ENCODE measurements around the gene KCNC1. TPM values are rescaled to one million over a fixed set of nuclear protein-coding genes. Genes with fewer than 3 reads are reported as not detected.

The KCNC1 gene
- polyA plus RNA-seq, 2 of the 4 experiments (the other 2 are of a cell fraction): 0.08 TPM; not detected in 1

DNA sequence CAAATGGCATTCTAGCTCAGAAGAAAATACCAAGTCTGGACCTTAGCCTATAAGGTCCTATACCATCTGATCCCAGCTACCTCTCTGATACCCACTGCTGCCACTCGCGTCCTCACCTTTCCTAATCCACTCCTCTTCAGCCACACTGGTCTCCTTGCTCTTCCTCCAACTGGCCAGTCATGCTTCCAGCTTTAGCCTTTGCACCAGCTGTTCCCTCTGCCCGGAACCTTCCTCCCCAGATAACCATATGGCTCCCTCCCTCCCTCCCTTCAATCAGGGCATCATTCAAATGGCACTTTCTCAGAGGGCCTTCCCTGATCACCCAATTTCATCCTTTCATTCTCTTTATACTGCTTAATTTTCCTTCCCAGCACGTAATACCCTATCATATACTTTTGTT is 67.9 kb downstream of the KCNC1 start:
- no peak overlapping the region for H3K27ac ChIP-seq
- DNase-seq (ENCODE audit: low read depth in 1 of 2, low spot score in 1 of 2) (no peak), FAIRE-seq (no peak), ATAC-seq (no peak)
- no peak overlapping the region for H3K4me2 ChIP-seq
- H3K4me3 ChIP-seq: no peak overlapping the region
- ChIA-PET CTCF (interaction anchor here (1.2 to 1.8 kb wide), 2 partner anchors 32 to 71 kb away, joined by 5 to 7 read pairs; no protein-coding TSS in a partner anchor), POLR2A (no interaction called here)
- TF ChIP-seq ZC3H11A (IDR thresholded peaks at IDR 0.05) (no peak), CHD2 (IDR thresholded peaks at IDR 0.05; ENCODE audit: low read length, partially characterized antibody) (no peak), SMC3 (IDR thresholded peaks at IDR 0.05) (no peak), CBX2 (IDR thresholded peaks at IDR 0.05; ENCODE audit: borderline replicate concordance, low read depth) (no peak), CBX8 (IDR thresholded peaks at IDR 0.05) (no peak), EHMT2 (IDR thresholded peaks at IDR 0.05; ENCODE audit: low read depth) (no peak), KDM5A (IDR thresholded peaks at IDR 0.05) (no peak), RARB (CRISPR knock-in tag; IDR thresholded peaks at IDR 0.05) (no peak), EHF (CRISPR knock-in tag; IDR thresholded peaks at IDR 0.05) (no peak), RCOR1 (IDR thresholded peaks at IDR 0.05; ENCODE audit: low read depth, low read length) (no peak), GATA3 (IDR thresholded peaks at IDR 0.05; ENCODE audit: borderline replicate concordance) (no peak), CEBPB (IDR thresholded peaks at IDR 0.05) (no peak), FOSL2 (IDR thresholded peaks at IDR 0.05) (no peak), FOSL2 (CRISPR knock-in tag; IDR thresholded peaks at IDR 0.05) (no peak), MAFK (IDR thresholded peaks at IDR 0.05; ENCODE audit: partially characterized antibody) (no peak)
- TF ChIP-seq, protein P1, sequence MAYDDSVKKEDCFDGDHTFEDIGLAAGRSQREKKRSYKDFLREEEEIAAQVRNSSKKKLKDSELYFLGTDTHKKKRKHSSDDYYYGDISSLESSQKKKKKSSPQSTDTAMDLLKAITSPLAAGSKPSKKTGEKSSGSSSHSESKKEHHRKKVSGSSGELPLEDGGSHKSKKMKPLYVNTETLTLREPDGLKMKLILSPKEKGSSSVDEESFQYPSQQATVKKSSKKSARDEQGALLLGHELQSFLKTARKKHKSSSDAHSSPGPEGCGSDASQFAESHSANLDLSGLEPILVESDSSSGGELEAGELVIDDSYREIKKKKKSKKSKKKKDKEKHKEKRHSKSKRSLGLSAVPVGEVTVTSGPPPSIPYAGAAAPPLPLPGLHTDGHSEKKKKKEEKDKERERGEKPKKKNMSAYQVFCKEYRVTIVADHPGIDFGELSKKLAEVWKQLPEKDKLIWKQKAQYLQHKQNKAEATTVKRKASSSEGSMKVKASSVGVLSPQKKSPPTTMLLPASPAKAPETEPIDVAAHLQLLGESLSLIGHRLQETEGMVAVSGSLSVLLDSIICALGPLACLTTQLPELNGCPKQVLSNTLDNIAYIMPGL (CRISPR knock-in tag; IDR thresholded peaks at IDR 0.05; ENCODE audit: borderline replicate concordance): no peak
- H3K4me1 ChIP-seq: no peaks in the 10 kb centered on the region
- no peaks in the 10 kb centered on the region for H3K9me3 ChIP-seq
- WGBS (ENCODE audit: missing lambda C conversion rate): 87% methylated on average over 4 of the region's 4 CpGs

DNA sequence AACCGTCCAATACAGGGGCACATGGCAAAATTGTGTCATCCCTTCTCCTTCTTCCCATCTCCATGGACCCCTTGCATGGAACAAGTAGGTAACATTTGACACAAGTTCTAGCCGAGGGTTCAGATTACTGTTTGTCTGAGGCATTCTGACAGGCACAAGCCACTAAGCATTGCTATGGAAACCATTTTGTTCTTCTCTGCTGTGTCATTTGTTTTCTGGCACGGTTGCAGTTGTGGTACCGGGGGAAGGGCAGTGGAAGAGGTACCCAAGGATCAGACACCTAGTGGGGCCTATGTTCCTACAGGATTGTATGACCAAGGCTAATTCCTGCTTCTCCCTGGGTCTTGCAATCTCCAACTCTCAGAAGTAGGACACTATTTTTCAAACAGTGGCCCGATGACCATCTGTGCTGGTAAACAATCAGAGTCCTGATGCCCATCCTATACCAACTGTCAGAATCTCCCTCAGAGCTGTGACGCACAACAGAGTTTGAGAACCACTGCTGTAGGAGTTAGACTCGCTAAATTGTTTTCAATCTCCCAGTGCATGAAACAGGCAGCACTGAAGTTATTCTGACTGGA is 69.3 kb downstream of the KCNC1 start:
- TF ChIP-seq, protein P2, sequence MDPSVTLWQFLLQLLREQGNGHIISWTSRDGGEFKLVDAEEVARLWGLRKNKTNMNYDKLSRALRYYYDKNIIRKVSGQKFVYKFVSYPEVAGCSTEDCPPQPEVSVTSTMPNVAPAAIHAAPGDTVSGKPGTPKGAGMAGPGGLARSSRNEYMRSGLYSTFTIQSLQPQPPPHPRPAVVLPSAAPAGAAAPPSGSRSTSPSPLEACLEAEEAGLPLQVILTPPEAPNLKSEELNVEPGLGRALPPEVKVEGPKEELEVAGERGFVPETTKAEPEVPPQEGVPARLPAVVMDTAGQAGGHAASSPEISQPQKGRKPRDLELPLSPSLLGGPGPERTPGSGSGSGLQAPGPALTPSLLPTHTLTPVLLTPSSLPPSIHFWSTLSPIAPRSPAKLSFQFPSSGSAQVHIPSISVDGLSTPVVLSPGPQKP (IDR thresholded peaks at IDR 0.05; ENCODE audit: low read depth, low read length): no peak
- TF ChIP-seq NPAS2 (CRISPR knock-in tag; IDR thresholded peaks at IDR 0.05; ENCODE audit: borderline replicate concordance) (no peak), TP53 (CRISPR knock-in tag; IDR thresholded peaks at IDR 0.05) (no peak), EHMT2 (IDR thresholded peaks at IDR 0.05; ENCODE audit: low read depth) (no peak), FOSL2 (IDR thresholded peaks at IDR 0.05) (no peak), FOSL2 (CRISPR knock-in tag; IDR thresholded peaks at IDR 0.05) (no peak), EHF (CRISPR knock-in tag; IDR thresholded peaks at IDR 0.05) (no peak), ZFP36 (IDR thresholded peaks at IDR 0.05; ENCODE audit: borderline replicate concordance, partially characterized antibody) (no peak), RNF2 (IDR thresholded peaks at IDR 0.05; ENCODE audit: borderline replicate concordance, low read depth) (no peak), RCOR1 (IDR thresholded peaks at IDR 0.05; ENCODE audit: low read depth, low read length) (no peak), HOXB13 (CRISPR knock-in tag; IDR thresholded peaks at IDR 0.05; ENCODE audit: low read depth) (no peak)
- TF ChIP-seq, protein P3, sequence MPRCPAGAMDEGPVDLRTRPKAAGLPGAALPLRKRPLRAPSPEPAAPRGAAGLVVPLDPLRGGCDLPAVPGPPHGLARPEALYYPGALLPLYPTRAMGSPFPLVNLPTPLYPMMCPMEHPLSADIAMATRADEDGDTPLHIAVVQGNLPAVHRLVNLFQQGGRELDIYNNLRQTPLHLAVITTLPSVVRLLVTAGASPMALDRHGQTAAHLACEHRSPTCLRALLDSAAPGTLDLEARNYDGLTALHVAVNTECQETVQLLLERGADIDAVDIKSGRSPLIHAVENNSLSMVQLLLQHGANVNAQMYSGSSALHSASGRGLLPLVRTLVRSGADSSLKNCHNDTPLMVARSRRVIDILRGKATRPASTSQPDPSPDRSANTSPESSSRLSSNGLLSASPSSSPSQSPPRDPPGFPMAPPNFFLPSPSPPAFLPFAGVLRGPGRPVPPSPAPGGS (IDR thresholded peaks at IDR 0.05): no peak
- TF ChIP-seq, protein P4, sequence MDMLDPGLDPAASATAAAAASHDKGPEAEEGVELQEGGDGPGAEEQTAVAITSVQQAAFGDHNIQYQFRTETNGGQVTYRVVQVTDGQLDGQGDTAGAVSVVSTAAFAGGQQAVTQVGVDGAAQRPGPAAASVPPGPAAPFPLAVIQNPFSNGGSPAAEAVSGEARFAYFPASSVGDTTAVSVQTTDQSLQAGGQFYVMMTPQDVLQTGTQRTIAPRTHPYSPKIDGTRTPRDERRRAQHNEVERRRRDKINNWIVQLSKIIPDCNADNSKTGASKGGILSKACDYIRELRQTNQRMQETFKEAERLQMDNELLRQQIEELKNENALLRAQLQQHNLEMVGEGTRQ (IDR thresholded peaks at IDR 0.05): no peak

More for the DNA sequence above, 69.3 kb downstream of the KCNC1 start:
- DNase-seq (ENCODE audit: low read depth in 1 of 2, low spot score in 1 of 2): no peak
- no peak overlapping the region for H3K4me2 ChIP-seq
- 78% methylated on average over 7 of the region's 7 CpGs for WGBS (ENCODE audit: missing lambda C conversion rate)
- ChIA-PET CTCF (interaction anchor here (1.1 to 1.8 kb wide), 2 partner anchors 24 to 73 kb away, joined by 3 to 7 read pairs; no protein-coding TSS in a partner anchor), POLR2A (no interaction called here)
- H3K4me1 ChIP-seq: no peaks in the 10 kb centered on the region
- no peaks in the 10 kb centered on the region for H3K9me3 ChIP-seq
- FAIRE-seq: no peak
- no peak for ATAC-seq
- no peak overlapping the region for H3K4me3 ChIP-seq
- no peak overlapping the region for H3K27ac ChIP-seq

All from A549 (cell line).